ENCODE results near the gene COL26A1.

Gene COL26A1

DNA sequence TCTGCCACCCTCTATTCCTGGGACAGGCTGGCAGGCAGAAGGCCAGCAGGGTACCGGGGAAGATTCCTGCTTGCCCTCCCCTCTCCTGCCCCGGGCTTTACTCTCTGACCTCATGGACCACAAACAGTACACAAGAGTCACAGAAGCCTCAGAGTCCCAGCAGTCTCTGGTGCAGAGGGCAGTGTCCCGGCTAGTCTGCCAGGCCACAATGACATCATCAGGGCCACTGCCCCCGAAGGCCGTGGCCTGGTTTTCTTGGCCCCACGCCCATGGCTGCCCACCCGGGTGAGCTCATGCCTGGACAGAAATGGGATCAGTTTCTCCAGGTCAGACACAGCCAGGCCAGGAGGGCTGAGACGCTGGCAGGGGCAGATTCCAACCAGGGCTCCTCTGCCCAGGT lies 174.5 kb downstream of the COL26A1 start:
- DNase-seq = no peak

DNA sequence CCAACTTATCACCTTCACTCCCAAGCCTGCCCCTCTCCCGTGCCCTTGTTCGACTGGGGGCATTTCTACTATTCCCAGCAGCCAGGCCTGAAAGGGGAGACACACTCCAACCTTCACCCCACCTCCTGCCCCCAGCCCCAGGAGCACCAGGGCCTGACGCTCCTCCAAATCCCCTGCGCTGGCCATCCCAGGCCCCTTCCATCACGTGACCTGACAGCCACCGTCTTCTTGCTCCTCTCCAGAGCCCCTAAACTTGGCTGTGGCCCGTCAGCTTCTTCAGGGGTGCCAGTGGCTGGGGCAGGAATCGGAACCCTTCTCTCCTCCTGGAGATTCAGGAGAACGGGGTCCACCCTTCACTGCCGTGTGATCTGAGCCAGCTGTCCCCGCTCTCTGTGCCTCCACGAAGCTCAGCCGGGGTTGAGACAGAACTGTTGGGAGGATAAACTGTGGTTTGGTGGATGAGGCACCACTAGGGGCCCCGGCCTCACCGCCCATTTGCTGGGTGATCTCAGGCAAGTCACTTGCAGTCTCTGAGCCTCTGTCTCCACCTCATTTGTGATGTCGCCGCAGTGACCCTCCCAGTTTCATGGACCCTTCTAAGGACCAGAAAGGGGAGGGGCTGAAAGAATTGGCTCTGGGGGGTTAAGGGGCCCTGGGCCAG lies 175.4 kb downstream of the COL26A1 start:
- DNase-seq = no peak

DNA sequence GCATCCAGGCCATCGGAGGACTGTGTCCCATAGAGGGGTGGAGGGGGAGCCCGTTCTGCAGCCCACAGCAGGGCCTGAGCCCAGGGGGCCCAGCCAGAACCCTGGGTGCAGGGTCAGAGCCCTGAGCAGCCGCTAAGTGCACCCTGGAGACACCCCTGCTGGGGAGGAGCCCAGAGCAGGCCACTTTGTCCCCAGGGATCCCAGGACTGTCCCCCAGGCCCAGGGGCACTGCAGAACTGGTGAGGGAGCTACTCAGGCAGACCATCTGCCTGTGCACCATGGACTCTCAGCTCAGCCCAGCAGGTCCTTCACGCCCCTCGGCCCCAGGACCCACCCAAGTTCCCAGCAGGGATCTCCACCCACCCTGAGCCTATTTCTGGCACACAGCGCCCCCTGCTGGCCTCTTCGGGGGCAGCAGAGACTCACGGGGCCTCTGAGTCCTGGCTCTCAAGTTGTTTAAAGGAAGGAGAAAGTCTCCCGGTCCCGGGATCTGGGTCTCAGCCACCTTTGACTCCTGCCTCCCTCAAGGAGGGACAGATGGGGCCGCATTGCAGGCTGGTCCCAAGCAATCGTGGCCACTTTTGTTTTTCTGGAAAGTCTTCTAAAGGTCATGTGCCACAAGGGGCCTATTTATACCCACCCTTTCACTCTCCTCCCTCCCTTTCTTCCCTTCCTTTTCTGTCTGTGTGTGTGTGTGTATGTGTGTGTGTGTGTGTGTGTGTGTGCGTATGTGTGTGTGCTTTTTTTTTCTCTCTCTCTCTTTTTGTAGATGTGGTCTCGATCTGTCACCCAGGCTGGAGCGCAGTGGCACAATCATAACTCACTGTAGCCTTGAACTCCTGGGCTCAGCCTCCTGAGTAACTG lies 176.2 kb downstream of the COL26A1 start:
- DNase-seq = peak; percentile 80

DNA sequence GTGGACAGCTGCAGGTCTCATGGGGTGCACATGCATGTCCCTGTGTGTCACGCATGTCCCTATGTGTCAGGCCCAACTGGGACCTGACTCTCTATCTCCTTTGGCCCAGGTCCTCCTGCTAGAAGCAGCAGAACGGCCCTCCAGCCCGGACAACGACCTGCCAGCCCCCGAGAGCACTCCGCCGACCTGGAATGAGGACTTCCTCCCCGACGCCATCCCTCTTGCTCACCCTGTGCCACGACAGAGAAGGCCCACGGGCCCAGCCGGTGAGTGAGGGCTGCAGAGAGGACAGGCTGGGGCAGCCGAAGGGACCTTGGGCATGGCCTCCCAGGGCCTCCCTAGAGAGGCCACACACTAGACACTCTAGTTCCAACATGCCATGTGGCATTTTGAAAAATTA lies 177.1 kb downstream of the COL26A1 start:
- DNase-seq = no peak

DNA sequence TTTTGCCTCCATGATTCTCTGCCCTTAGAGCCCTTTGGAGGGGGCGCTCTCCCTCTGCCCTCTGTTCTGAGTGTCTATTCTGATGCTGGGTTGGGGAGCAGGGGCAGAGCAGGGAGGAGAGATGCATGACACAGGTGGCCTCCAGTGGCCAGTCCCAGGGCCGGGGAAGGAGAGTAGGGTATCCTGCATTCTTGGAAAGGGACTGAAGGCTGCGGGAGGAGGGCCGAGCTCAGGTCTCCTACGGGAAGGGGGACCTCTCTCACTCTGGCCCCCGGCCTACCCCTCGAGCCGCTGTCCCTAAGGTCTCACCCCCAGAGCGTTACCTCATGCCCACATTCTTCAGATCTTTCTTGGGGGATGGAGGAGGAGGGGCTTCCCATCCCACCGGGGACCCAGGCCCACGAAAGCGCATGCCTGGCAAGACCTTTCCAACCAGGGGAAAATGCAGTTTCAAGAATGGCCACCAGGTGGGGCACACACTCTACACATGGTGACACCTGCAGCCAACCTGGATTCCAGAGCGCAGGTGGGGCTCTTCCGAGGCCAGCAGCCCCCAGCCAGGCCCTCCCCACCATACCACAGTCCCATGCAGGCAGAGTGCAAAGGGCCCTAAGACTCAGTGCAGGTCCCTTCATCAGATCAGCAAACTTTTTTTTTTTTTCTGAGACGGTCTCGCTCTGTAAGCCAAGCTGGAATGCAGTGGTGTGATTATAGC lies 180.0 kb downstream of the COL26A1 start:
- DNase-seq = peak; percentile 91

DNA sequence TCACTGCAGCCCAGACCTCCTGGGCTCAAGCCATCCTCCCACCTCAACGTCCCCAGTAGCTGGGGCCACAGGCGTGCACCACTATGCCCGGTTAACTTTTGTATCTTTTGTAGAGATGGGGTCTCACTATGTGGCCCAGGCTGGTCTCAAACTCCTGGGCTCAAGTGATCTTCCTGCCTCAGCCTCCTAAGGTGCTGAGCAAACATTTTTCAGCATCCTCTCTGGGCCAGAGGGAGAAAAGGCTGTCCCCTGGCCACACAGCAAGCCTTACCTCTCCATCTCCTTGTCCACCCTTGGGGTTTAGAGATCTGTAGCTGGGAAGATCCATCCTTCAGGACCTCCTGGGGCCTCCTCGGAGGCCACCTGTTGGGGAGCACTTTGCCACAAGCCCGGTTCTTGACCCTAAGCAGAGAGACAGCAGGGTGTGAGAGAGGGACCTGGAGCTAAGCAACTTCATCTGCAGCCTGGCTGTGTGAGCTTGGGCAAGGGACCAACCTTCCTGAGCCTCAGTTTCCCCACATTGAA lies 180.6 kb downstream of the COL26A1 start:
- no peak for DNase-seq

DNA sequence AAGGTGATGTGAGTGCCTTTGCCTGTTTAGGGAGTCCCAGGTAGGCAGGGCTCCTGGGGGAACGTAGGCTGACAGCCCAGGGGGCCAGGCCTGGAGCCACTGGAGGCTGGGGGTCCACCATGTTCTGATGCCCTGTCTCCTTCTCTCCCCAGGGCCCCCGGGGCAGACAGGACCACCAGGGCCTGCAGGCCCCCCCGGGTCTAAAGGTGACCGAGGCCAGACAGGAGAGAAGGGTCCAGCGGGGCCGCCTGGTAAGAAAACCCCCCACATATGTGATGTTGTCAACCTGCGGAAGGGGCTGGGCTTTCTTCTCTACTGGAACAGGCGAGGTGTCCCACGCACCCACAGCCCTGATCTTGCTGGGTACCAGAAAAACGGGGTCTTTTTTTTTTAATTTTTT lies 181.2 kb downstream of the COL26A1 start:
- DNase-seq = no peak

DNA sequence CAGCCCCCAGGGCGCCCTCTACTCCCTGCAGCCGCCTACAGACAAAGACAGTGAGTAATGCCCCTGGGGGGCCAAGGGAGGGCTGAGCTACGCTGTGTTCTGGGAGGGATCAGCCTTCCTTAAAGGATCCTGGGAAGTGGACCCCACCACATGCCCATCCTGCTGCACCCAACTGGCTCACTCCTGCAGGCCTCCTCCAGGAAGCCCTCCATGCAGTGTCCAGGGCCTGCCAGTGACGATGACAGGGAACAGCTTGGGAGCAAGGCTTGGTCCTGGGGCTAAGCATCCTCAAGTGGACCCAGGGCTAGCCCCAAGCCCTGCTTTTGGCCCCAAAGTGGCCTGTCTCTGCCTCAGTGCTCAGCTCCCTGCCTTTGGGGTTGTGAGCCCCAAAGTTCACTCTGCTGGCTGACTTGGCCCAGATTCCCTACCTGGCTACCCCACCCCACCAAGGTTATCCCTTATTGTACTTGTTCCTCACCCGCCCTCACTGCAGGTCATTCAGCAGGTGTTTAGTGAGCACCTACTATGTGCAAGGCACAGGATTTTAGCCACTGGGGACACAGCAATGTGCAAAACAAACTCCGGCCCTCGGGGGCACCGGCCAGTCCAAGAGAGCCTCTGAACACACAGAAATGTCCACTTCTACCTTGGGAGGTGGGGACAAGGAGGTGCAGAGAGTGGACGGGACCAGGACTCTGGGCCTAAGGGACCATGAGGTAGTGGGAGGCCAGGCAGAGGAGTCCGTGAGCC lies 182.9 kb downstream of the COL26A1 start:
- DNase-seq = no peak

DNA sequence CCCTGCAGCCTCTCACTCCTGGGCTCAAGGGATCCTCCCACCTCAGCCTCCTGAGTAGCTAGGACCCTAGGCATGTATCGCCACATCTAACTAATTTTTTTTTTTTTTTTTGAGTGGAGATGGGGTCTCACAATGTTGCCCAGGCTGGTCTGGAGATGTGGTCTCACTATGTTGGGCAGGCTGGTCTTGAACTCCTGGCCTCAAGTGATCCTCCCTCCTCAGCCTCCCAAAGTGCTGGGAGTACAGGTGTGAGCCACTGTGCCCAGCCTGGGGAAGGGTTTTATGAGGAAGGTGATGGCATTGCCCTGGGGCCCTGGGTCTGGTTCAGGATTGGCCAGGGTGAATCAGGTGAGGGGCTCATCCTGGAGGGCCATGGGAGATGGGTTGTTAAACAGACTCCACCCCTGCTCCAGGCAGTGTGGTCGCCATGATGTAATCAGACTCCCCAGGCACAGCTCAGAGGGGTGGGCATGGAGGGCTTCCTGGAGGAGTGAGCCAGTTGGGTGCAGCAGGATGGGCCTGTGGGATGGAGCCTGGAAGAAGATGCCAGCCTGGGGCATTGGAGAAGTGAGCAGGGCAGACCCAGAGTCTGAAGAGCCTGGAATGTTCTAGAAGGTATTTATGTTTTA lies 183.7 kb downstream of the COL26A1 start:
- no peak for DNase-seq

DNA sequence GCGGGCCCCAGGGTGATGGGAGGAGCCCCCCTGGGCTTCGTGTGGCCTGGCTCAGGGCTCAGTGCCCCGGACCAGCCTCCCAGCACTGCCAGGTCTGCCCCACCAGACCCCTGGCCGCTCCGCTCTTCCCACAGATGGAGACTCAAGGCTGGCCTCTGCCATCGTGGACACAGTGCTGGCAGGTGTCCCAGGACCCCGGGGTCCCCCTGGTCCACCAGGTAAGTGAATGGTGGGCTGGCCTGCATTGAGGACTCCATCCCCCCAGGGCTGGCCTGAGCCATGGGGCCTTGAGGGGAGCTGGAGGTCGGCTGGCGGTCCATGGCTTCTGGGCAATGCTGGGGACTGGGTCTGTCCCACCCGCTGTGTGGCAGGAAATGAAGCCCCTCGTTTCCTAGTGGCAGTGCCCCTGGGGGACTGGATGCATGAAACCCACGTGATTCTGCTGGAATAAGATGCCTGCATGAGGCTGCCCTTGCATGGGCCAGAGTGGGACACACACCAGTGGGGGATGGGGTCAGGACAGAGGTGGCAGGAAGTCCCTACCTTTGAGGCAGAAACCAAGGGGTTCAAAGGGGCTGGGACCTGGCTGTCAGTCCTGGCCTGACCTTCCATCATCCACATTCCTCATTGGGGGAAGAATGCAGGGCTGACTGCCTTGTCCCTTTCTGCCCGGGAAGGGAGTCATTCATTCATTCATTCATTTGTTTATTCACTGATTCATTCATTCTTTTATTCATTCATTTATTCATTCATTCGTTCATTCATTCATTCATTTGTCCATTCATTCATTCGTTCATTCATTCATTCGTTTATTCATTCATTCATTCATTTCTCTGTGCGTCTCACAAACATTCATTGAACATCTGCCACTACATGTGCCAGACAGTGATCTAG lies 184.6 kb downstream of the COL26A1 start:
- DNase-seq = no peak

DNA sequence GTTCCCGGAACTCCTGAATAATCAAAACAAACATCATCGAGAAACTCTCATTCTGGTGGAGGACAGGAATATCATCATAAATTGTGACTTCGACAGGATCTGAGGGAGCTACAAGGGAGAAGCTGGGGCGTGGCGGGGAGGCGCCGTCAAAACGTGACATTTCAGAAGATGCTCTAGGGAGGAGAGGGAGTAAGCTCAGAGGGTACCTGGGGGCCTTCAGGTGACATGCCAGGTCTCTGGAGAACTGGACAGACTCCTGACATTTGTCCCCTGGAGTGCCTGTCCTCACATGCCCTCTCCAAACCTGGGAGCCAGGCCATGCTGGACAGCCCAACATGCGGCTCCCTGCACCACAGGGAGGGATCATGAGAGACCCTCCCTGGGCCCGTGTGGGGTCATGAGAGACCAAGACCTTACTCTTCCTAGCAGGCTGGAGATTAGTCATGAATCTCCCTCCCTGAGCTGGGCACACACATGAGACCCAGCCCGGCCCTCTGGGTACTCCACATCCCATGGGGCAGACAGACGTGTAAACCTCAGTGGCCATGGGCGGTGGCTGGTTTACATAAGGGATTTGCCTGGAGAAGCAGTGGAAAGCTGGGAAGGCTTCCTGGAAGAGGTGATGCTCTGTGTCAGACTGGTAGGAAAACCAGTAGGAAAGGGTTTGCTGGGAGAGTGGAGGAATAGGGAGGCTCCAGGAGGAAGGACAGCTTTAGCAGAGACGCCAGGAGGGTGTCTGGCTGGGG lies 185.4 kb downstream of the COL26A1 start:
- DNase-seq = no peak

DNA sequence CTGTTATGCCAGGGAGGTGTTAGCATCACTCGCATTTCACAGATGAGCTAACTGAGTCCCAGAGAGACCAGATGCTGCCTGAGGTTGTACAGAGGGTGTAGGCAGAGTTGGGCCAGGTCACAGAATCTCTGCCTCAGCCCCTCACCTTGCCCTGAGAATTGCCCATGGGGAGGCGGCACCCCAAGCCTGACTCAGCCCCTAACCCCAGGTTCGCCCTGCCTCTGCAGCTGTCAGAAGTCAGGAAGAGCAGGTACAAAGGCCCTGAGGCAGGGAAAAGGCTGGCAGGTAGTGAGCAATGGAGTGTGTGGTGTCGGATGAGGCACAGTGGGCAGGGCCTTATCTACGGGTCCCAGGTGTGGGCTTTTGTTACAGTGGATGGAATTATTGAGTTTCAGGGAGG lies 187.1 kb downstream of the COL26A1 start:
- no peak for DNase-seq

DNA sequence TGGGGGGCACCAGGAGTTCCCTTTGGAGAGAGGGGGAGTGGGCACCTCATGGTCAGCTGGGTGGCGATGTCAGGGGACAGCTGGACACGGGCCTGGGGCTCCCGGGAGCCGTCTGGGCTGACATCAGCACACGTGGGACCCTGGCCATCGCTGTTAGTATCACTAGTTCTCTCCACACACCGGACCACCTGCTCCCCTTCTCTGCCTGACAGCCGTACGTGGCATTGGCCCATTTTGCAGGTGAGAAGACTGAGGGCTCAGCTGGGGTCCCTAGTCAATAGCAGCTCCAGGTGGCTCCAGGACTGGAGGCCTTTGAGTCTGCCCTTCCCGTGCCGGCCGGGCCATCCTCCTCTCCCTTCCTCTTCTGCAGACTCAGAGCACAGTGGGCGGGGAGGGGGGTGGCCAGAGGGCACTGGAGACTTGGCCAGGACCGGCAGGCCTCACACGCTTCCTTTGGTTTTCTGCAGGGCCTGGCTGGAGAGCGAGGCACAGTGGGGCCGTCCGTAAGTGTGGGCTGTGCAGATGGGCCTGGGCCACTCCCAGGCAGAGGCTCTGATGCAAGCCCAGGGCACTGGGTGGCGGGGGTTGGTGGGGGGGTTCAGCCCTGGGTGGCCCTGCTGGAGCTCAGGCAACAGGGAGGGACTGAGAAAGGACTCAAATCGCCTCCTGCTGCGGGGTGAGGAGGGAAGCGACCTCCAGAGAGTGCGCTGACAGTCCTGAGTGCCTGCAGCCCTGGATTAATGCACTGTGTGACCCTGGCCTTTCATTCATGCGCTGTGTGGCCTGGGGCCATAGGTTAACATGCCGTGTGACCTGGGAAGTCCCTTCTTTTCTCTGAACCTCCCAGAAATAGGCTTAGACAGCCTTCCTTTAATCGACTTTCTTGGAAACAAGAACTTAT lies 188.2 kb downstream of the COL26A1 start:
- DNase-seq = no peak

DNA sequence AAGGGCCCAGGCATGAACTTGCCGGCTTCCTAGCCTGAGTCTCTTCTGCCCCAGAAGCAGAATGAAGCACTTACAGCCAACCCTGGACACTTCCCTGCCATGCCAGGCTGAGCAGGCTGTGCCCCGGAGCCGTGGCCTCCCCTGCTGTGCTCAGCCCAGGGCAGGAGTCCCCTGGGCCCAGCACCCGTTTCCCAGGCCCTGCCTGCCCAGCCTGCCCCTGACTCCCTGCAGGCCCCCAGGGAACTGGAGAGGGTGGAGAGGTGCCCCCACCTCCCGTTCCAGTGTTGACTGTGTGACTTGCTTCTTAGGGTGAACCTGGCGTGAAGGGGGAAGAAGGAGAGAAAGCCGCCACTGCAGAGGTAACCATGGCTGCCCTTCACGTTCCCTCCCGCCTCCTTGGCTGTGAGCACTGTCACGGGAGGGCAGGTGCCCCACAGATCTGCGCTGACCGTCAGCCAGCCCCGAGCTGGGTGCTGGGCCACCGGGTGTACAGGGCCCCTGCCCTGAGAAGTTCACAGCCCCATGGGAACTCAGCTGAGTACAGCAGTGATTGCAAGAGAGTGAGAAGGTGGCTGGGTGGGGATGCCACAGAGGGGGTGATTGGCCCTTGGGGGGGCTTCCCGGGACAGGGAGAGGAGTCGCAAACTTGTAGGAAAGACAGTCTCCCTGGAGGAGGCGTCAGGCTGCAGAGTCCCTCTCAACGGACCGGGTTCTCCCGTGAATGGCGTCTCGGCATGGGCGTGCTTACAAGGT lies 190.5 kb downstream of the COL26A1 start:
- no peak for DNase-seq

DNA sequence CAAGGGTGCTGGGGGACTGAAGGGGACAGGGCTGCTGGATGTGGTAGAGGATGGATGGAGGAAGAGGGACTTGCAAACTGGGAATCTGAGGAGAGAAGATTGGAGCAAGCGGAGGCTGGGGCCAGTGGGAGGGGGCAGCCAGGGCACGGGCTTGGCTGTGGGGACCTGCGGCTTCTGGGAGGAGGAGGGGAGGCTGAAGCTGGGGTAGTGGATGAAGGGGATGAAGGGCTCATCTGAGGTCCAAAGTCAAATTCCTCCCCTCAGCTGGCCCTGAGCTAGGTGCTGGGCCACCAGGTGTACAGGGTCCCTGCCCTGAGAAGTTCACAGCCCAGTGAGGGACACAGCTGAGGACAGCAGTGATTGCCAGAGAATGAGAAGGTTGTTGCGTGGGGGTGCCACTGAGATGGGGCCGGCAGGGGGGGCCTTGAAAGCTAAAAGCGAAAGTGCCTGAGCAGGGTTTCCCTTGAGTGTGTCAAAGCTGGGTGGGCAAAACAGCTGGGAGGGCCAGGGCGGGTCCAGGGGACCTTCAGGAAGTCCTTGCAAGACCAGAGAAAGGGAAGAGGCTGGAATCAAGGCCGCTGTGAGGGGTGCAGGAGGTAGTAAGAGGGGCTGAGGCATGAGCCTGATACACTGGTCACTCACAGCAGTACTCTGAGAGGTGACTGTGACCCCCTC lies 191.2 kb downstream of the COL26A1 start:
- DNase-seq = peak; percentile 14

DNA sequence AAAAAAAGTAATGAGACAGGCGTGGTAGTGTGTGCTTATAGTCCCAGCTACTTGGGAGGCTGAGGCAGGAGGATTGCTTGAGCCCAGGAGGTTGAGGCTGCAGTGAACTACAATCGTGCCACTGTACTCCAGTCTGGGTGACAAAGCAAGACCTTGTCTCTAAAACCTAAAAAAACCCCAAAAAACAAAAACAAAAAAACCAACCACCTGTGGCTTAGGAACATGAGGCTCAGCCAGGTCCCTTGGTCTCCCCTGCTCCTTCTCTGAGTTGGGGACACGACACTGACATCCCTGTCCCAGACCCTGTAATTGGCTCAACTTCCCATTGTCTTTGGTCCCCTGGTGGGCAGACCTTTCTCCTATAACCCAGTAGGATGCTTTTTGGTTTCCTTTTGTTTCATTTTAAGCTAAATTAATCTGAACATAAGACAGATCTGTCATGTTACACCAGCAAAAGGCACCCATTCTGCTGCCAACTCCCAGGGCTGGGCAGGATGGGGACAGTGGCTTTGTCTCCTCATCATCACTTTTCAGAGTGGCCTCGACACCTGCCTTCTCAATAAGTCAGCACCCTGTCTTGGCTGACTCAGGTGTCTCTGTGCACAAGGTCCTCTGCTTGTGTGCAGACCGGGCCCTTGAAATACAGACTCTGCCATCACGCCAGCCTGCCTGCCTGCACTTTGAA lies 192.1 kb downstream of the COL26A1 start:
- no peak for DNase-seq

DNA sequence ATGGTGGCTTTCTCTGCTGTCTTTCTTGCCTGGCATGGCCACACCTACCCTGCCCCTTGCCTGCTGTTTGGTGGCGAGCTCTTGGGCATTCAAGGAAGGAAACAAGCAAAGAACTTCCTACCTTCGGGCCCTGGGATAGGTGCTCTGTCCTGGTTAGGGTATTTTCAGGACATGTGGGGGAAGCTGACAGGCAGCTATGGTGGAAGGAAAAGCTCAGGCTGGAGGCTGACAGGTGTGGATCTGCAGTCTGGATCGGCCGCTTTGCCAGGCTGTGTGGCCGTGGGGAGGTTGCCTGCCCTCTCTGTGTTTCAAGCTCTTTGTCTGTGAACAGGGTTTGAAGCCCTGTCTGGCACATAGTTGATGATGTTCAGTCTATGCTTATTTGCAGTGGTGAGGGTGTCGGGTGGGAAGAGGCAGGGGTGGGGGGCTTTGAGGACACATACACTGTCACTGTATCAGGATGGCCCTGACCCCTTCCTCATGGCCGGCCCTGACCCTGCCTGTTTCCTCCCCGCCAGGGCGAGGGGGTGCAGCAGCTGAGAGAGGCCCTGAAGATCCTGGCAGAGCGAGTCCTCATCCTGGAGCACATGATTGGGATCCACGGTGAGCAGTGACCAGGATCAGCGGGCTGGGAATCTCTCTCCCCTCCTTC lies 192.7 kb downstream of the COL26A1 start:
- peak; percentile 18 for DNase-seq
